Measurements from ENCODE around the gene C6orf118. TPM values are rescaled to one million over a fixed set of nuclear protein-coding genes. Genes with fewer than 3 reads are reported as not detected.

The C6orf118 gene
- total RNA-seq, 4 donors from 2014 or later: 2.6 to 2.8 TPM; not detected in 2

DNA sequence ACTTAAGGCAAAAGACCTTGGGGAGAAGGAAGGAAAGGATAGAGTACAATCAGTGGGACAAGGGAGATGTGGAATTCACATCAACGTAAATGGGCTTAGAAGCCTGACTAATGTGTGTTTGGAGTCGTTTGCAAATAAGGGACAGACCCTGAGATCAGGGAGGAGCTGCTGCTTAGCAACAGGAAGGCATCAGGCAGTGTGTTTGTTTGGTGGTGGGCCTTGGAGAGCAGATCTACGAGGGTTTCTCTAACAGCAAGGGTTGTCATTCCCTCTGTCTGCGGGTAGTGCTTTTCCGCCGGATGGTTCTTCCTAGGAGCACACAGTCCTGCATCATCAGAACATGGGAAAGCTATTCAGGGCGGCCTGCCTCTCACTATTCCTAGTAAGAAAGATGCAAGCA, 40.4 kb downstream of the C6orf118 start:
- no peak for DNase-seq
- Histone ChIP-seq H3K4me1 (no peaks in the 10 kb centered on the region), H3K4me3 (no peak overlapping the region), H3K27ac (no peak overlapping the region), H3K36me3 (no peaks in the 10 kb centered on the region), H3K9me3 (no peaks in the 10 kb centered on the region), H3K27me3 (no peaks in the 10 kb centered on the region)
- intact Hi-C loops (cut with DNase I; ENCODE audit: low total_unique reads): no loop called here
- TF ChIP-seq, protein P1, sequence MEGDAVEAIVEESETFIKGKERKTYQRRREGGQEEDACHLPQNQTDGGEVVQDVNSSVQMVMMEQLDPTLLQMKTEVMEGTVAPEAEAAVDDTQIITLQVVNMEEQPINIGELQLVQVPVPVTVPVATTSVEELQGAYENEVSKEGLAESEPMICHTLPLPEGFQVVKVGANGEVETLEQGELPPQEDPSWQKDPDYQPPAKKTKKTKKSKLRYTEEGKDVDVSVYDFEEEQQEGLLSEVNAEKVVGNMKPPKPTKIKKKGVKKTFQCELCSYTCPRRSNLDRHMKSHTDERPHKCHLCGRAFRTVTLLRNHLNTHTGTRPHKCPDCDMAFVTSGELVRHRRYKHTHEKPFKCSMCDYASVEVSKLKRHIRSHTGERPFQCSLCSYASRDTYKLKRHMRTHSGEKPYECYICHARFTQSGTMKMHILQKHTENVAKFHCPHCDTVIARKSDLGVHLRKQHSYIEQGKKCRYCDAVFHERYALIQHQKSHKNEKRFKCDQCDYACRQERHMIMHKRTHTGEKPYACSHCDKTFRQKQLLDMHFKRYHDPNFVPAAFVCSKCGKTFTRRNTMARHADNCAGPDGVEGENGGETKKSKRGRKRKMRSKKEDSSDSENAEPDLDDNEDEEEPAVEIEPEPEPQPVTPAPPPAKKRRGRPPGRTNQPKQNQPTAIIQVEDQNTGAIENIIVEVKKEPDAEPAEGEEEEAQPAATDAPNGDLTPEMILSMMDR (IDR thresholded peaks at IDR 0.05): no peak
- TF ChIP-seq POLR2A (IDR thresholded peaks at IDR 0.05): no peak

DNA sequence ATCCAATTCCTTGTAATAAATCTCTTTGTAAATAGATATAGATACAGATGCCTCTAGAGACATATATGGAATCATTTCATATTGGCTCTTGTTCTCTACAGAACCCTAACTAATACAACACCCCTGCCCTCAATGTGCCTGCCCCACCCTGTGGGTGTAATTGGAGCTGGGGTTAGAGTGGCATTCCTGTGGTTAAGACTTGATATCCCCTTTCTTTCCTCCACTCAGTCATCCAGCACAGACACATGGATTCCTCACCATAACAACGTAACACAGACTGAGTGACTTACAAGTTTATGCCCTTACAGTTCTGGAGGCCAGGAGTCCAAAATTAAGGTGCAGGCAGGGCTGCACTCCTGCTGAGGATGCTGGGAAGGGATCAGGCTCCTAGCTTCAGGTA, 42.8 kb downstream of the C6orf118 start:
- Histone ChIP-seq H3K4me1 (no peaks in the 10 kb centered on the region), H3K36me3 (no peaks in the 10 kb centered on the region), H3K27ac (no peak overlapping the region), H3K27me3 (no peaks in the 10 kb centered on the region), H3K9me3 (no peaks in the 10 kb centered on the region), H3K4me3 (no peak overlapping the region)
- TF ChIP-seq, protein P1 (IDR thresholded peaks at IDR 0.05): no peak
- no peak for TF ChIP-seq POLR2A (IDR thresholded peaks at IDR 0.05)
- intact Hi-C loops (cut with DNase I; ENCODE audit: low total_unique reads): no loop called here
- no peak for DNase-seq

- DNase-seq: no peak
- H3K4me3 ChIP-seq: no peak overlapping the region
Measured at GRCh38 chr6:165266191-165266590, 43.2 kb downstream of the C6orf118 start.

GRCh38 chr6:165260462-165260861, 48.9 kb downstream of the C6orf118 start:
- intact Hi-C loops (cut with DNase I; ENCODE audit: low total_unique reads): no loop called here
- no peak for TF ChIP-seq POLR2A (IDR thresholded peaks at IDR 0.05)
- TF ChIP-seq, protein P1 (IDR thresholded peaks at IDR 0.05): no peak
- Histone ChIP-seq H3K27me3 (no peaks in the 10 kb centered on the region), H3K4me1 (no peaks in the 10 kb centered on the region), H3K4me3 (no peak overlapping the region), H3K36me3 (no peaks in the 10 kb centered on the region), H3K27ac (no peak overlapping the region), H3K9me3 (peaks cover 0 to 7% of the 10 kb centered on the region in 2 donors)
- DNase-seq: no peak

More at GRCh38 chr6:165266191-165266590, 43.2 kb downstream of the C6orf118 start:
- intact Hi-C loops (cut with DNase I; ENCODE audit: low total_unique reads): no loop called here
- Histone ChIP-seq H3K27ac (no peak overlapping the region), H3K36me3 (no peaks in the 10 kb centered on the region), H3K4me1 (no peaks in the 10 kb centered on the region), H3K9me3 (no peaks in the 10 kb centered on the region), H3K27me3 (no peaks in the 10 kb centered on the region)
- TF ChIP-seq, protein P1 (IDR thresholded peaks at IDR 0.05): no peak
- TF ChIP-seq POLR2A (IDR thresholded peaks at IDR 0.05): no peak

- H3K36me3 ChIP-seq: no peaks in the 10 kb centered on the region
- no peaks in the 10 kb centered on the region for H3K9me3 ChIP-seq
Measured at GRCh38 chr6:165249808-165250207, 59.6 kb downstream of the C6orf118 start.

More at GRCh38 chr6:165249808-165250207, 59.6 kb downstream of the C6orf118 start:
- intact Hi-C loops (cut with DNase I; ENCODE audit: low total_unique reads): no loop called here
- no peak for DNase-seq
- Histone ChIP-seq H3K27ac (no peak overlapping the region), H3K27me3 (no peaks in the 10 kb centered on the region), H3K4me3 (no peak overlapping the region), H3K4me1 (no peaks in the 10 kb centered on the region)
- TF ChIP-seq POLR2A (IDR thresholded peaks at IDR 0.05): no peak
- TF ChIP-seq, protein P1 (IDR thresholded peaks at IDR 0.05): no peak

All from uterus (tissue), 4 donors.